Cardiac muscle cell (in vitro differentiated cells and primary cell): ENCODE data around the gene KCNH5. TPM values are rescaled to one million over a fixed set of nuclear protein-coding genes. Genes with fewer than 3 reads are reported as not detected.

Experiments used
- DNase-seq, 2 donors: peaks; one replicate each; pipeline versions ENCODE4 v3.0.0 to v3.0.0-alpha.2; 2010 to 2017; ENCODE audit warnings: low read depth in 1 of 2, low spot score in 1 of 2
- H3K27ac ChIP-seq: fragments of 200-600 bp; sonication (generic); 2 replicates; pipeline ENCODE4 v1.5.1; 2016
- H3K27me3 ChIP-seq: fragments of 200-600 bp; sonication (generic); 2 replicates; pipeline ENCODE4 v1.6.0; 2016; ENCODE audit warnings: control low read depth
- H3K36me3 ChIP-seq: fragments of 200-600 bp; sonication (generic); 2 replicates; pipeline ENCODE4 v1.5.1; 2016; ENCODE audit warnings: control low read depth
- H3K4me1 ChIP-seq: fragments of 200-600 bp; sonication (generic); 2 replicates; pipeline ENCODE4 v1.8.1; 2017; ENCODE audit warnings: low read depth, mild to moderate bottlenecking, mixed run types
- H3K4me3 ChIP-seq: fragments of 200-600 bp; sonication (generic); 2 replicates; pipeline ENCODE4 v1.5.1; 2016; ENCODE audit warnings: mild to moderate bottlenecking
- H3K9me3 ChIP-seq: fragments of 200-600 bp; sonication (generic); 2 replicates; pipeline ENCODE4 v1.5.1; 2017; ENCODE audit warnings: low read depth, mild to moderate bottlenecking, control low read depth
- CTCF ChIP-seq: IDR thresholded peaks from 2 replicates; pipeline ENCODE4 v1.5.1; 2012; ENCODE audit warnings: low read depth, mild to moderate bottlenecking, low read length
- polyA plus RNA-seq: library from polyadenylated mRNA; unstranded; fragments of >200 nt; fragmentation: Nextera tagmentation; extraction: Ambion mirVana; gene quantifications from 2 replicates; pipeline ENCODE4 v1.2.1, GENCODE V29; 2016
- total RNA-seq: library from RNA; depleted of rRNA; stranded (reverse); fragments of >200 nt; gene quantifications from 2 replicates; pipeline ENCODE4 v1.2.3, GENCODE V29; 2016

Gene KCNH5
- total and polyA plus RNA-seq, 2 experiments from 2014 or later = 0.06 TPM; not detected in 1

- H3K27me3 ChIP-seq = no peaks in the 10 kb centered on the region
- no peaks in the 10 kb centered on the region for H3K9me3 ChIP-seq
- TF ChIP-seq CTCF = no peak
- no peaks in the 10 kb centered on the region for H3K36me3 ChIP-seq
- peak in 1 of 2 donors; percentile 91 for DNase-seq
- H3K4me3 ChIP-seq = no peak overlapping the region
- no peaks in the 10 kb centered on the region for H3K4me1 ChIP-seq
- no peak overlapping the region for H3K27ac ChIP-seq
Measured at GRCh38 chr14:62694075-62694474, 351.2 kb downstream of the KCNH5 start.

GRCh38 chr14:62692490-62693106, 352.7 kb downstream of the KCNH5 start:
- H3K27me3 ChIP-seq = no peaks in the 10 kb centered on the region
- no peak overlapping the region for H3K27ac ChIP-seq
- H3K9me3 ChIP-seq = no peaks in the 10 kb centered on the region
- H3K4me3 ChIP-seq = no peak overlapping the region
- H3K4me1 ChIP-seq = no peaks in the 10 kb centered on the region
- DNase-seq = peak in 1 of 2 donors; percentile 36
- no peaks in the 10 kb centered on the region for H3K36me3 ChIP-seq
- no peak for TF ChIP-seq CTCF

- H3K27me3 ChIP-seq = no peaks in the 10 kb centered on the region
- H3K4me1 ChIP-seq = no peaks in the 10 kb centered on the region
- peak; percentile 27 to 97 for DNase-seq
- H3K9me3 ChIP-seq = no peaks in the 10 kb centered on the region
- no peak overlapping the region for H3K27ac ChIP-seq
- no peak for TF ChIP-seq CTCF
- H3K36me3 ChIP-seq = no peaks in the 10 kb centered on the region
- H3K4me3 ChIP-seq = no peak overlapping the region
Measured at GRCh38 chr14:62691647-62692489, 353.4 kb downstream of the KCNH5 start.

GRCh38 chr14:62689733-62690132, 355.5 kb downstream of the KCNH5 start:
- H3K4me1 ChIP-seq = no peaks in the 10 kb centered on the region
- no peak for TF ChIP-seq CTCF
- no peaks in the 10 kb centered on the region for H3K27me3 ChIP-seq
- H3K27ac ChIP-seq = no peak overlapping the region
- DNase-seq = no peak
- no peaks in the 10 kb centered on the region for H3K9me3 ChIP-seq
- H3K4me3 ChIP-seq = no peak overlapping the region
- no peaks in the 10 kb centered on the region for H3K36me3 ChIP-seq

- TF ChIP-seq CTCF = no peak
- H3K27ac ChIP-seq = no peak overlapping the region
- no peaks in the 10 kb centered on the region for H3K27me3 ChIP-seq
- no peaks in the 10 kb centered on the region for H3K4me1 ChIP-seq
- no peak overlapping the region for H3K4me3 ChIP-seq
- DNase-seq = no peak
- no peaks in the 10 kb centered on the region for H3K9me3 ChIP-seq
- H3K36me3 ChIP-seq = no peaks in the 10 kb centered on the region
Measured at GRCh38 chr14:62687818-62688217, 357.4 kb downstream of the KCNH5 start.
